Kidney glomerular epithelial cell (primary cell): ENCODE results near the gene ATP6V1F.

Experiments used
- DNase-seq: peaks from one replicate; lab custom pipeline; 2025; lab: John Stamatoyannopoulos, UW

The ATP6V1F gene

DNA sequence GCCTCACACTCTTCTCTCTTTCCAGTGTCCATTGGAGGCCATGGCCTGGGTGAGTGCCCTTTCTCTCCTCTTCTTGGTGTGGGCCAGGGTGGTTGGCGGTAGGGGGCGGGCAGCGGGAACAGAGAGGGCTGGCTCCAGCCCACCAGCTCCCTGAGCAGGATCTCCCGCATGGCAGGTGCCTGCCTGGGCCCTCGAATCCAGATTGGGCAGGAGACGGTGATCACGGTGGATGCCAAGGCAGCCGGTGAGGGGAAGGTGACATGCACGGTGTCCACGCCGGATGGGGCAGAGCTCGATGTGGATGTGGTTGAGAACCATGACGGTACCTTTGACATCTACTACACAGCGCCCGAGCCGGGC is 13.5 kb upstream of the ATP6V1F start:
- no peak for DNase-seq

DNA sequence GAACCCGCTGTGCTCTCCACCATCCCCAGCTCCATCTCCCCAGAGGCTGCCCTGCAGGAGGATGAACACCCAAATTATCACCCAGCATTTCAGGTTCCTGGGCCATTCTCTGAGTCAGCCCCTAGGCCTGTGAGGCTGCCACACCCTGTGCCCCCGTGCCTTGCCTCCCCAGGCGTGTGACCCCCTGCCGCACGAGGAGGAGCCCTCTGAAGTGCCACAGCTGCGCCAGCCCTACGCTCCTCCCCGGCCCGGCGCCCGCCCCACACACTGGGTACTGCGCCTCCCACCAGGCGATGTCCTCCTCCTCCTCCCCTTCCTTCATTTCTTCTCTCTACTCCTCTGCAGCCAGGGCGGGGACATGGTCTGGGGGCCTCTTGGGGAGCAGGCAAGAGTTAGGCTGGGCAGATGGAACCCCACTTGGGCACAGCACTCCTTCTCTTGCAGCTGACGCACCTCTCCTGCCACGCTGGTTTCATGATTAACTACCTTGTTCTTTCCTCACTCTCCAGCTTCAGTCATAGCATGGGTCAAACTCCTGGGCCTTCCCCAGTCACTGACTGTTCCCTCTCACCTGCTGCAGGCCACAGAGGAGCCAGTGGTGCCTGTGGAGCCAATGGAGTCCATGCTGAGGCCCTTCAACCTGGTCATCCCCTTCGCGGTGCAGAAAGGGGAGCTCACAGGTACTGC is 12.7 kb upstream of the ATP6V1F start:
- DNase-seq, result no peak

DNA sequence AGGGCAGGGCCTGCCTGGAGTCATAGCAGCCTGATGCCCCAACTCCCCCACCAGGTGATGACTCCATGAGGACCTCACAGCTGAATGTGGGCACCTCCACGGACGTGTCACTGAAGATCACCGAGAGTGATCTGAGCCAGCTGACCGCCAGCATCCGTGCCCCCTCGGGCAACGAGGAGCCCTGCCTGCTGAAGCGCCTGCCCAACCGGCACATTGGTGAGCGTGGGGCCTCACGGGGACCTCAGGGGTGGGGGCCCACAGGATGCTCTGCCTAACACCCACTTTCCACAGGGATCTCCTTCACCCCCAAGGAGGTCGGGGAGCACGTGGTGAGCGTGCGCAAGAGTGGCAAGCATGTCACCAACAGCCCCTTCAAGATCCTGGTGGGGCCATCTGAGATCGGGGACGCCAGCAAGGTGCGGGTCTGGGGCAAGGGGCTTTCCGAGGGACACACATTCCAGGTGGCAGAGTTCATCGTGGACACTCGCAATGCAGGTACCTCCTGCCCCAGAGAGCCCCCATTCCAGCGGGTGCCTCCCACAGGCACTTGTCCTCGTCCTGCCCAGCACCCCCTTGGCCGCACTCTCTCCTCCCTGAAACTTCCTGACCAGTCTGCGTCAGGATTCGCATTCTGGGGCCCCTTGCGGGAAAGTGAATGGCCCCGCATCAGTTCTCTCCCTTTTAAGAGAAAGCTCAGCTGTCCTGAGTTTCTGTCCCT is 10.0 kb upstream of the ATP6V1F start:
- DNase-seq, result no peak

DNA sequence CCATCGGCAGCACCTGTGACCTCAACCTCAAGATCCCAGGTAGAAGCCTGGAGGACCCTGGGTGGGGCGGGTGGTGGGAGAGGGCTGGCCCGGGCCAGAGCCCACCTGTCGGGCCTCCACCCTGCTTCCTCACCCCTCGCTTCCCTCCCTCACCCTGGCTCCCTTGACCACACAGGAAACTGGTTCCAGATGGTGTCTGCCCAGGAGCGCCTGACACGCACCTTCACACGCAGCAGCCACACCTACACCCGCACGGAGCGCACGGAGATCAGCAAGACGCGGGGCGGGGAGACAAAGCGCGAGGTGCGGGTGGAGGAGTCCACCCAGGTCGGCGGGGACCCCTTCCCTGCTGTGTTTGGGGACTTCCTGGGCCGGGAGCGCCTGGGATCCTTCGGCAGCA is 8.9 kb upstream of the ATP6V1F start:
- no peak for DNase-seq

DNA sequence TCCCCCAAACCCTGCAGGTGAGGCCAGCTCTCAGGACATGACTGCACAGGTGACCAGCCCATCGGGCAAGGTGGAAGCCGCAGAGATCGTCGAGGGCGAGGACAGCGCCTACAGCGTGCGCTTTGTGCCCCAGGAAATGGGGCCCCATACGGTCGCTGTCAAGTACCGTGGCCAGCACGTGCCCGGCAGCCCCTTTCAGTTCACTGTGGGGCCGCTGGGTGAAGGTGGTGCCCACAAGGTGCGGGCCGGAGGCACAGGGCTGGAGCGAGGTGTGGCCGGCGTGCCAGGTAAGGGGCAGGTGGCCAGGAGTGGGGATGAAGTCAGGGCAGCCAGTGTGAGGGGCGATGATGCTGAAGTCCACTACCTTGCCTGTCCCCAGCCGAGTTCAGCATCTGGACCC is 8.3 kb upstream of the ATP6V1F start:
- no peak for DNase-seq

DNA sequence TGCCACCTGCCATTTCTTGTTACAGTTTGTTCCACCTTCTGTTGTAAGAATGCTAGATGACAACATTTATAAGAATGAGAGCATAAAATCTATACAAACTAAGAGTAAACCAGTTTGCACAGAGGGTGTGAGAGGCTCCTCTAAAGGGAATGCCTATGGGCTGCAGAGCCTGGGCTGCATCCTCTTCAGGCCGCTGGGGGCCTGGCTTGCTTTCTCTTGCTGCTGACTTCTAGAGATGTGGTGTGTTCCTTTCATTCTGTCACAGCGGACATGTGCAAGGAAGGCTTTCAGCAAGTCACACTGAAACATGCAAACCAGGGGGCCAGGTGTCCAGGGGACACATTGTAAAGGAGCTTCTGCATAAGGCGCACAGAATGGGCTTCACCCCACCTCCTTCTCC is 7.1 kb upstream of the ATP6V1F start:
- no peak for DNase-seq

DNA sequence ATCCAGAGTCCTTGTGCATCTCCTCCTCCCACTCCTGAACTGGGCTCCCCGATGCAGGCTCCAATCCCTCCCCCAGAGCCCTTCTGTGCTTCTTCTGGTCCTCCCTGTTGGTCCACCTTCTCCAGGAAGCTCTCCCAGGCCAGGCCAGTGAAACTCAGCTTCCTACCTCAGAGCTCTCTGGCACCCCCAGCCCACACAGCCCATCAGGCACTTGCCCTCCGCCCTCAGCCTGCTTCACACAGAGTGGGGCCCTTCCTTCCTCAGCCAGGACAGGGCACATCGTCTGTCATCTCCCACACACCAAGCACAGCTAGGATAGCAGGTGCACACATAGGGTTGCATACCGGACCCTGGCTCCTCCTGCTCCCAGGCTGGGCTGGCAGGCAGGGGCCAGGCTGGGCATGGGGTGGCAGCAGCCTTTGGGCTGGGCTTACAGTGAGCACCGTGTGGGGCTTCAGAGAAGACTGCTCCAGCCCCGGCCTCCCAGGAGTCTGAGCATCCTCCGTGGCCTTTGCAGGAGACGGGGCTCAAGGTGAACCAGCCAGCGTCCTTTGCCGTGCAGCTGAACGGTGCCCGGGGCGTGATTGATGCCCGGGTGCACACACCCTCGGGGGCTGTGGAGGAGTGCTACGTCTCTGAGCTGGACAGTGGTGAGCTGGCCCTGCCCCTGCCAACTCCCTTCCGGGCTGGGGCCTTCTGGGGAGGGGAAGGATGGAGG is 6.5 kb upstream of the ATP6V1F start:
- DNase-seq, result no peak

DNA sequence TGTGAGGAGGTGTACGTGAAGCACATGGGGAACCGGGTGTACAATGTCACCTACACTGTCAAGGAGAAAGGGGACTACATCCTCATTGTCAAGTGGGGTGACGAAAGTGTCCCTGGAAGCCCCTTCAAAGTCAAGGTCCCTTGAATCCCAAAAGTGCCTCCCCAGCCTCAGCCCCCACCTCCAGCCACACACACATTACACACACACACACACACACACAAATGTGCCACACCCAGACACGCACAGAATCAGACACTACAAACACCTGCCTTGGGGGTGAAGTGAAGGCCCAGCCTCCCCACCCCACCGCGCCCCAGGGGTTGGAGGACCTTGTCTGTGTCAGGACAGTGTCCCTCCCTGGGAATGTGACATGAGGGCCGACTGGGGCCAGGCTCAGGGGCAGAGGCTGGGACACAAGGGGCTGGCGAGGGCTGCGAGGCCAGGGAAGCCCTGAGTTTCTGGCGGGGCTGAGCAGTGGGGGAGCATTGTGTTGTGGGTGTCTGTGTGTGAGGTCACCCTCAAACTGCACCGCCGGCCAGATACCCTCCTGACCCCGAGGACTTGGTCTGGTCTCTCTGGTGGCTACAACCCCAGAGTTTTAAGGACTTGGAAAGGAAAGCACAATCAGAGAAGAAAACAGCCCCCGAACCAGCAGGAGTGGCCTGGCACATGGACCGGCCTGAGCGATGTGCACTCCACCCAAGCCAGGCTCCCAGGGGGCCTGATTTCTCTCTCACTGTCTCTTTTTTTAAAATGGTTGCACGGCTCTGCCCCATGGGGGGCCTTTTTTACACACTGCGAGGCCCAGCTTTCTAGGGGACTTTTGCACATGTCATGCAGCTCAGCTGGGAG is 4.0 kb upstream of the ATP6V1F start:
- no peak for DNase-seq

DNA sequence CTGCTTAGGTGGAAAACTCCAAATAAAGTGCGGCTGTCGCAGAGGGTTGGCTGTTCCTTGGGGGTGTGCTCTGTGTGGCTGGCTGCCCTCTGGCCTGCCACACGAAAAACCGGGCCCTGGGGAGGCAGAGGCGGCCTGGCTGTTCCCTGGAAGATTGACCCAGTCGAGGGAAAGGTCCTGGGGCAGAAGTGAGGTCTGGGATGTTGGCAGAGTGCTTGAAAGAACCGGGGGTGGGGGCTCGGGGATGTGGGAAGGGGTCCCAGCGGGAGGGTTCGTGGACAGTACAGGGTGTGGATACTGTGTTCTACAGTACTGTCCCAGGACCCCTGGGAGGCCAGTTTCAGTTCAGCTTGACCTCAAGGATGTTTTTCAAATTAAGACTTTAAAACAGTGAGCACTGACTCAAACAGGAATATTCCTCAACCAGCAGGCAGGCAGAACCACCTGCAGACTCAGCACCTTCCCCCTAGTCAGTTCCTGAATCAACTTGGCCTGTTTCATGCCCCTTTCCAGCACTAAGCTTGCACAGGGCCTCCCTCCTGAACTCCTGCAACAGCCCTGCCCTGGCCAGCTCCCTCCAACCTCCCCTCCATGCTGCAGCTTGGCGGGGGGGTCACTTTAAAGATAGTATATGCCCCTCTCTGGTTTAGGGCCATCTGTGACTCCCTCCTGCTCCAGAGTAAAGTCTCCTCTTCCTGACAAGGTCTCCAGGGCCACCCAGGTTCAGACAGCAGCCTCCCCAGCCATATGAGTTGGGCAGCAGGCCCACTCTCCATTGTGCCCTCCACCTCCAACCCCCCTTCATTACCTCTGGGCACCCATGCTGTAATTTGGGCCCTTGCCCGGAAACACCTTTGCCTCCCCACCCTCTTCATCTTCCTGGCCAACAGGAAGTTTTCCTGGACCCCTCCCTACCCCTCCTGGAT is 3.2 kb upstream of the ATP6V1F start:
- no peak for DNase-seq

DNA sequence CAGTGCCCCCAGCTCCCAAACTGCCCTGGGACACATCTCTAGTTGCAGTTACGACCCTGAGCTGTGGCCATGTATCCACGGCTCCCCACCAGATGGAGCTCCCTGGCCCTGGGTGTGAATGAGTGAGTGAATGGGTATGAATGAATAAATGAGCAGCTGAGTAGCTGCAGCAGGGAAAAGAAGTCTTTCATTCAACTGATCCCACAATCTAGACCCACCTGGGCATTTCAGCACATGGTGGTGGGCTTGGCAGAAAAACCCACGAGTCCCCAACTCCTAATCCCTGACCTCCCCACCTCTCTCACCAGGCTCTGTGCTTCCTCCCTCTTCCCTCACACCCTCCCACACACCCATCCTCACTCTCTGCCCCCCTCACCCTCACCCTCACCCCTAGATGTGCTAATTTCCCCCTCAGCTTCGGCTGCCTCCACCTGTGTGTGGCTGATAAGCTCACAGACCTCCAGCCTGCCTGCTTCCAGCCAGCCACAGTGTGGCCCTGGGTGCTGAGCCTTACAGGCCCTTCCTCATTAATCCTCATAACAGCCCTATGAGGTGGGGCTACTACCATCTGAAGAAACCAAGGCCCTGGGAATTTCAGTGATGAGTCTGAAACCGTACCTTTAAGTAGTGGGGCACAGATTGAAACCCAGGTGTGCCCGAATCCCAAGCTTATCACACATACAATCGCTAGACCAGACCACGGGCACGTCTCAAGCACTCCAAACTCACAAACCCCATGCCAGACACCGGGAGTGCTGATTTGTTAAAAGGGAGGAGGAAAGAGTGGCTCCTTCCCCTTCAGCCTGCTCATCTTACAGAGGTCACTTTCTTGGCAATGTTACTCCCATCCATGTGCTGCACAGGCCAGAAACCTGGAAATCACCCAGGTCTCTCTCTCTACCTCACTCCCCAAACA is 2.2 kb upstream of the ATP6V1F start:
- DNase-seq, result no peak

DNA sequence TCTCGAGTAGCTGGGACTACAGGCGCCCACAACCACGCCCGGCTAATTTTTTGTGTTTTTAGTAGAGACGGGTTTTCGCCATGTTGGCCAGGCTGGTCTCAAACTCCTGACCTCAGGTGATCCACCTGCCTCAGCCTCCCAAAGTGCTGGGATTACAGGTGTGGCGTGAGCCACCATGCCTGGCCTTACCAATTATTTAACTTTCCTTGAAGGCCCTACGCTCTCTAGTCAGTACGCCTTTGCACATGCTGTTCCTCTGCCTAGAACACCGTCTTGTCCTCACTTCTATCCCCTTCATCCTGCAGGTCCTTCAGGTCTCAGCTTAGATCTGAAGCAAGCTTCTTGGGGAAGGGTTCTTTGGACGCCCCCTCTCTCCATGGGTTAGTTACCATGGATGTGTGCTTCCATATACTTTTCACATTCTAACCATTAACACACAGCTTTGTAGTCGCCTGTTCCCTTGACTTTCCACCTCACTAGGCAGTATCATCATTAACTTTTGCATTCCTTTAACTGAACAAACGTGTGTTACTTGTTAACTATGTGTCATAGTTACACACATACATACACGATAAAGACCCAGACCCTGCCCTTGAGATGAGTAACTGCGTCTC is 592 bp upstream of the ATP6V1F start:
- peak; percentile 88 for DNase-seq

DNA sequence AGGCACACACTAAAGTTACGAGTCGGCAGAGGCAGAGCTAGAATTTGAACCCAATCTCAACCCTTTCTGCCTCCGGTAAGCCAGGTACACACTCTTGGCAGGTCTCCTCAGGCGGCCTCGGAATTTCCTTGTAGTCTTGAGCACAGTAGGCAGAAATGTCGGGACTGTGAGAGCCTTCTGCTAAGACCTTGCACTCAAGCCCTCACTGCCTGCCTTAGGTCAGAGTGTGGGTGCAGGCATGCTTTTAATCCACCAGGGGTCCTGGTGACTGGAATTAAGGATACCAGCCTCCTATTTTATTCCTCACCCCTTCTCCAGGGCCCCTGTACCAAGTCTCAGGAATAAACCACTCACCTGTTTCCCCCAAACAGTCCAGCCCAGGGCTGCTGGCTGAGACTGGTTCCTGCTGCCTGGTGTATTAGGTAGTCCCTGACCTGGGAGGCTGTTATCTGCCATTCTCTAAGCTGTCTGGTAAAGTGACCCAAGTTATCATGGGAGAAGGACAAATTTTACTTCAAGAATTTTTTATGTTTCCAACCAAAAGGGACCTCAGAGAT is 855 bp downstream of the ATP6V1F start:
- peak; percentile 27 for DNase-seq

DNA sequence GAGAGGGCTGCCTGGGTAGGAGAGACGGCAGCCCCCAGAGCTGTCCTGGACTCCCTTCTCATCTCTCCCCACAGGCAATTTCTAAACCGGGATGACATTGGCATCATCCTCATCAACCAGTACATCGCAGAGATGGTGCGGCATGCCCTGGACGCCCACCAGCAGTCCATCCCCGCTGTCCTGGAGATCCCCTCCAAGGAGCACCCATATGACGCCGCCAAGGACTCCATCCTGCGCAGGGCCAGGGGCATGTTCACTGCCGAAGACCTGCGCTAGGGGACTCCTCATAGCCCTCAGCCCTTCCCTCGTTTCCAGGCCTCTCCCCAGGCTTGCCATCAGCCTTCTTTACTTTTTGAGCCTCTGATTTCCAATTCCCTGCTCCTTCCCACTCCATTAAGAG is 2.6 kb downstream of the ATP6V1F start:
- DNase-seq, result no peak

DNA sequence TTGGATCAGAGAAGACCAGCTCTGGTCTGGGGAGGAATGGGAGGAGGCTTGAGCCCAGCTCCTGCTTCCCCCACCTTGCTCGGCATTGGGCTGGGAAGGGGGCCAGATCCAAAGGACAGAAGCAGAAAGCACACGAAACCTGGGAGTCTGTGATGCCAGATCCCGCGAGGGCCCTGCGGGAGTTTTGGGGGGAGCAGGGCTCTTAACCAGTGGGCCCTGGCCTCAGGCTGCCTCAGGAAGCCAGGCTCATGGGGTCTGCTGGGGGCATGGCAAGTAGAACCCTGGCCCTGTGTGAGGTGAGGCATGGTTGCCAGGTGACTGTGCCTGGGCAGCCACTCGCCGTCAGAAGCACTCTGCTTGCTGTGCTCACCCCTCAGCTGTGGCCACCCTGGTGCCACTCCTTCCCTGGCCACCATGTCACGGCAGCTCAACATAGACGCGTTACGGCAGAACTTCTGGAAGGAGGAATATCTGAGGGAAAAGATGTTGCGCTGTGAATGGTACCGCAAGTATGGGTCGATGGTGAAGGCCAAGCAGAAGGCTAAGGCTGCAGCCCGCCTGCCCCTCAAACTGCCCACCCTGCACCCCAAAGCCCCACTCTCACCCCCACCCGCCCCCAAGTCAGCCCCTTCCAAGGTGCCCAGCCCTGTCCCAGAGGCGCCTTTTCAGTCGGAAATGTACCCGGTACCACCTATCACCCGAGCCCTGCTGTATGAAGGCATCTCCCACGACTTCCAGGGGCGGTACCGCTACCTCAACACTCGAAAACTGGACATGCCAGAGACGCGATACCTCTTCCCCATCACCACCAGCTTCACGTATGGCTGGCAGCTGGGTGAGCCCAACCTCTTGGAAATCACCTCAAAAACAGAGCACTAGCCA is 3.6 kb downstream of the ATP6V1F start:
- DNase-seq, result no peak

DNA sequence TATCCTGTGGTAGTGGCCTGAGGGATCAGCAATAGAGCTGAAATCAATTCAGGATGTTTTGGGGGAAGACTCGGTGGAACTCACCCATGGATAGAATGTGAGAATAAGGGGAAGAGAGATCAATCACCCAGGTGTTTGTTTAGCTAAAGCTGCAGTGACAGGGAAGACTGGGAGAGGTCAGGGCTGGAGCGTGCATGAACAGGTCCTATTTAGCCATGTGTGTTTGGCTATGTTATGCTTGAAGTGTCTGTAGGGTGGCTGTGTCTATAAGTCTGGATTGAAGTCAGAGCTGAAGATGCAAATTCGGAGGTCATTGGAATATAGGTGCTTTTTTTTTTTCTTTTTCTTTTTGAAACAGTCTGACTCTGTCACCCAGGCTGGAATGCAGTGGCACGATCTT is 4.6 kb downstream of the ATP6V1F start:
- no peak for DNase-seq

DNA sequence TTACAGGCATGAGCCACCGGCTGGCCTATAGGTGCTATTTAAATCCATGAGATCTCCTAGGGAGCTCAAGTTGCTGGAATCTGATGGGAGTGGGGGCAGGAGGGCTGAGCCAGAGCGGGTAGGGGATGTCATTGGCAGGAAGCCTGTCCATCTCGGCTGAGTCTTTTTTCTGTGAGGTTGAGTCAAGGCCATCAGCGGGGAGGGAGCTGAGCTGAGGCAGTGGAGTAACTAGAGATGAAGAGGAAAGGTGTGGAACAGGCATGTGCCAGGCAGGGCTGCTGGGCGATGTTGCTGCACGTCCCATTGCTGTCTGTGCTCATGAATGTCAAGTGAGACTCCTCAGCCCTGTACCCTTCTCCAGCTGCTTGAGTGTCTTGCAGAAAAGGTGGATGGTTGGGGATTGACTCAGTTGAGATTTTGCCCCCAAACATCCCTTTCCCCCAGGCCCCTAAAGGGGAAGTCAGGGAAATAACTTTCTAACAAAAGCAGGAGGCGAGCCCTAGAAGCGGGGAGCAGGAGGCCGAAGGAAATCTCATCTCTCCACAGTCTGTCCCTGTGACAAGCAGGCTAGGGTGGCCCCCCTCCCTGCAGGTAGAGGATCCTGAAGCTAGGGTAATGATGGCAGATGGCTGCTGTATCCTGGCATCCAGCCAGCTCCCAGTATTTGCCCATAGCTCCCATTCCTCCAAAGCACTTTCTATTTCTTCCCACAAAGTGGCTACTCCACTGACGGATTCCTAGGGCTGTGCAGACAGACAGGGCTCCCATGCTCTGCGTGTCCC is 5.4 kb downstream of the ATP6V1F start:
- no peak for DNase-seq

DNA sequence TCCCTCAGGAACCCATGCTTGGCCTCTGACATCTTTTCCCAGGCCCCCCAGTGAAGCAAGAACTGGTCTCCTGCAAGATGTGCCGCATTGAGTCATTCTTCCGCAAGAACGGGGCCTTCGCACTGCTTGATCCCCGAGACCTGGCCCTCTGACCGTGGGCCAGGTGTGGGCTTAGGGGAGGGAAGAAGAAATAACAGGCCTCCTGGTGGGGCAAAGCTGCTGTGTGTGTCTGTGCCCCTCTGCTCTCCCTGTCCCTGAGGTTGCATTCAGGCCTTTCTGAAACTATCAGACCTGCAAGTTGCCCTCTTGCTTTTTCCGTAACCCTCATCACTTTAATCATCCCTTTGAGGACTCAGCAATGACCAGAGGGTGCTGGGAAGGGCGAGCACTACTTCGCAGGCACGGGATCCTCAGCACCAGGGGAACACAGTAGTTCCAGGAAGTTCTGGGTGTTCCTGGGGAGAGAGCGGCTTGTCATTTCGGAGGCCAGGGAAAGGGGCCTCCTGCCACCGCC is 6.0 kb downstream of the ATP6V1F start:
- no peak for DNase-seq
